Smooth muscle cell (in vitro differentiated cells): ENCODE data around the gene ABCE1. TPM values are rescaled to one million over a fixed set of nuclear protein-coding genes. Genes with fewer than 3 reads are reported as not detected.

Source experiments
- DNase-seq: peaks from one replicate; lab custom pipeline; 2025; ENCODE audit not compliant: unreplicated experiment; lab: John Stamatoyannopoulos, UW
- H2AFZ ChIP-seq: fragments of 200-600 bp; sonication (generic); 2 replicates; pipeline ENCODE4 v1.6.0; 2016; ENCODE audit warnings: antibody characterized with exemption, low read depth, mild to moderate bottlenecking
- H3F3A ChIP-seq: fragments of 200-600 bp; sonication (generic); 2 replicates; pipeline ENCODE4 v1.6.0; 2017; ENCODE audit warnings: antibody characterized with exemption, low read depth
- H3K27ac ChIP-seq: fragments of 200-600 bp; sonication (generic); 2 replicates; pipeline ENCODE4 v1.5.1; 2016; ENCODE audit warnings: low read depth, mild to moderate bottlenecking
- H3K27me3 ChIP-seq: fragments of 200-600 bp; sonication (generic); 2 replicates; pipeline ENCODE4 v1.6.1; 2016; ENCODE audit warnings: low read depth, mild to moderate bottlenecking
- H3K36me3 ChIP-seq: fragments of 200-600 bp; sonication (generic); 2 replicates; pipeline ENCODE4 v1.5.1; 2016; ENCODE audit warnings: low read depth
- H3K4me1 ChIP-seq: fragments of 200-600 bp; sonication (generic); 2 replicates; pipeline ENCODE4 v1.5.1; 2016; ENCODE audit warnings: low read depth
- H3K4me2 ChIP-seq: fragments of 200-600 bp; sonication (generic); 2 replicates; pipeline ENCODE4 v1.6.0; 2016; ENCODE audit warnings: mild to moderate bottlenecking
- H3K4me3 ChIP-seq: fragments of 200-600 bp; sonication (generic); 2 replicates; pipeline ENCODE4 v1.5.1; 2016; ENCODE audit warnings: mild to moderate bottlenecking
- H3K79me2 ChIP-seq: fragments of 200-600 bp; sonication (generic); 2 replicates; pipeline ENCODE4 v1.6.0; 2016; ENCODE audit warnings: low read depth, mild to moderate bottlenecking
- H3K9ac ChIP-seq: fragments of 200-600 bp; sonication (generic); 2 replicates; pipeline ENCODE4 v1.6.0; 2016; ENCODE audit warnings: low read depth
- H3K9me3 ChIP-seq: fragments of 200-600 bp; sonication (generic); replicated peaks from 2 replicates; pipeline ENCODE4 v1.5.1; 2016; ENCODE audit warnings: low read depth
- H4K20me1 ChIP-seq: fragments of 200-600 bp; sonication (generic); 2 replicates; pipeline ENCODE4 v1.6.0; 2016; ENCODE audit warnings: low read depth
- CTCF ChIP-seq: fragments of 200-600 bp; sonication (generic); IDR thresholded peaks from 2 replicates; pipeline ENCODE4 v1.5.1; 2017; ENCODE audit warnings: borderline replicate concordance, mild to moderate bottlenecking, antibody characterized with exemption; ENCODE audit not compliant: insufficient read depth, poor library complexity, severe bottlenecking
- WGBS: methylation state at CpG from one replicate; pipeline ENCODE4 v1.1.7; 2016; ENCODE audit warnings: low lambda C conversion rate; 5-methylcytosine and 5-hydroxymethylcytosine counted together
- polyA plus RNA-seq: library from polyadenylated mRNA; unstranded; fragments of >200 nt; fragmentation: Nextera tagmentation; extraction: Ambion mirVana; gene quantifications from 2 replicates; pipeline ENCODE4 v1.2.1, GENCODE V29; 2016
- total RNA-seq: library from RNA; depleted of rRNA; stranded (reverse); fragments of >200 nt; gene quantifications from 2 replicates; pipeline ENCODE4 v1.2.3, GENCODE V29; 2014

ABCE1 gene
- total and polyA plus RNA-seq, 2 experiments from 2014 or later = 29.6 to 91.8 TPM

DNA sequence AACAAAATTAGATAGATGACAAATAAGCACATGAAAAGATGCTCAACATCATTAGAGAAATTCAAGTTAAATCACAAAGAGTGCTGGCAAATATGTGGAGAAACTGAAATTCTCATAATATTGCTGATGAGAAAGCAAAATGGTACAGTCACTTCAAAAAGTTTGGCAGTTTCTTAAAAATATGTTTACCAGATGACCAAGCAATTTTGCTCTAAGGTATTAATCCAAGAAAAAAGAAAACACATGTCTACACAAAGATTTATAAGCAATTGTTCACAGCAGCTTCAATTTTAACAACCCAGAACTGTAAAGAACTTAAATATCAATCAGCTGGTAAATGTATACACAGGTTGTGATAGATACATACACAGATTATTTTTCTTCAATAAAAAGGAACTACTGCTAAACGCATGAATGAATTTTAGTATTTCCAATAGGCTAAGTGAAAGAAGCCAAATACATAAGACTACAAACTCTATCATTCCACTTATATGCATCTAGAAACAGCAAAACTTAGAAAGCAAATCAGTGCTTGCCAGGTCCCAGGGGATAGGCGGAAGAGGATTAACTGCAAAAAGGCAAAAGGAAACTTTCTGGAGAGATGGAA is 70.6 kb downstream of the ABCE1 start:
- TF ChIP-seq CTCF = no peak
- peaks cover 22% of the 10 kb centered on the region for H3K79me2 ChIP-seq

DNA sequence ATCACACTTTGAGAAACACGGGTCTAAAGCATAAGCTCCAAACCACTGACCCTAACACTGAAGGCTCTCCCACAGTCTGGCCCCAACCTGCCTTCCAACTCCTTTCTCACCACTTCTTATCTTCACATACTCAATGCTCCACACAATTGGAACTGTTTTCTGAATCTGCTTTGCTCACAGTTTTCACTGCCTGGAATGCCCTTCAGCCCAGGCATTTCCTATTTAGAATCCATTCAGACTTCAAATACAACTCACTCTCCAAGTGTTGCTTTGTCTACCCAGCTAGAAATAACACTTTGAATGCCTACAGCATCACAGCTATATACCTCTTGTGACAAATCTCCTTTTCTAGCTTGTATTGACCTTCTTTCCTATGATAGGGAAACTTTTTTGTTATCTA is 72.1 kb downstream of the ABCE1 start:
- Histone ChIP-seq H3K4me2 (no peak overlapping the region), H3K36me3 (no peaks in the 10 kb centered on the region), H3K79me2 (peaks cover 36% of the 10 kb centered on the region), H3F3A (no peaks in the 10 kb centered on the region), H4K20me1 (peaks cover 32% of the 10 kb centered on the region), H2AFZ (no peak overlapping the region), H3K9ac (no peak overlapping the region), H3K4me3 (no peak overlapping the region), H3K9me3 (no peaks in the 10 kb centered on the region), H3K27me3 (no peaks in the 10 kb centered on the region), H3K4me1 (no peaks in the 10 kb centered on the region), H3K27ac (no peak overlapping the region)
- WGBS = 100% methylated on average over 1 of the region's 1 CpG
- no peak for TF ChIP-seq CTCF
- DNase-seq = no peak

More for the DNA sequence above, 70.6 kb downstream of the ABCE1 start:
- 98% methylated on average over 2 of the region's 2 CpGs for WGBS
- no peak for DNase-seq
- H3K9ac ChIP-seq = no peak overlapping the region
- H3K9me3 ChIP-seq = no peaks in the 10 kb centered on the region
- H3K4me3 ChIP-seq = no peak overlapping the region
- H3K4me2 ChIP-seq = no peak overlapping the region
- H3K27ac ChIP-seq = no peak overlapping the region
- no peaks in the 10 kb centered on the region for H3K27me3 ChIP-seq
- H2AFZ ChIP-seq = no peak overlapping the region
- H3F3A ChIP-seq = no peaks in the 10 kb centered on the region
- H3K4me1 ChIP-seq = no peaks in the 10 kb centered on the region
- H3K36me3 ChIP-seq = no peaks in the 10 kb centered on the region
- H4K20me1 ChIP-seq = peaks cover 17% of the 10 kb centered on the region

GRCh38 chr4:145171911-145172310 is 73.8 kb downstream of the ABCE1 start:
- H3K36me3 ChIP-seq = no peaks in the 10 kb centered on the region
- no peak overlapping the region for H3K9ac ChIP-seq
- peaks cover 49% of the 10 kb centered on the region for H4K20me1 ChIP-seq
- no peaks in the 10 kb centered on the region for H3K4me1 ChIP-seq
- DNase-seq = no peak
- 100% methylated on average over 1 of the region's 1 CpG for WGBS
- no peaks in the 10 kb centered on the region for H3K9me3 ChIP-seq
- H3K27ac ChIP-seq = no peak overlapping the region
- no peak overlapping the region for H2AFZ ChIP-seq
- peaks cover 53% of the 10 kb centered on the region for H3K79me2 ChIP-seq
- no peaks in the 10 kb centered on the region for H3F3A ChIP-seq
- H3K27me3 ChIP-seq = no peaks in the 10 kb centered on the region
- no peak overlapping the region for H3K4me3 ChIP-seq
- TF ChIP-seq CTCF = no peak
- no peak overlapping the region for H3K4me2 ChIP-seq
